GM19467 (cell line): ENCODE measurements around the gene TCERG1L.
"Not testable (repeated sequence)": the region's sequence is repeated elsewhere in the genome, so short reads cannot be mapped to it uniquely, and the experiment has no call there.

Experiments
- ATAC-seq: cut with Tn5 transposase; IDR thresholded peaks from one replicate; pipeline ENCODE4 v1.9.1; 2021; ENCODE audit warnings: mild to moderate bottlenecking, moderate library complexity; ENCODE audit not compliant: unreplicated experiment

Gene TCERG1L

GRCh38 chr10:131250454-131251145 lies 60.9 kb downstream of the TCERG1L start:
- no peak for ATAC-seq

- ATAC-seq = no peak
Observed at GRCh38 chr10:131249955-131250344, 61.6 kb downstream of the TCERG1L start.

- ATAC-seq = no peak
Observed at GRCh38 chr10:131249238-131249954, 62.1 kb downstream of the TCERG1L start.

- ATAC-seq = no peak
Observed at GRCh38 chr10:131248376-131249165, 63.0 kb downstream of the TCERG1L start.

- ATAC-seq = no peak
Observed at GRCh38 chr10:131247873-131248272, 63.6 kb downstream of the TCERG1L start.

- no peak for ATAC-seq
Observed at GRCh38 chr10:131246775-131247174, 64.7 kb downstream of the TCERG1L start.

- ATAC-seq = no peak
Observed at GRCh38 chr10:131246089-131246488, 65.4 kb downstream of the TCERG1L start.

- no peak for ATAC-seq
Observed at GRCh38 chr10:131245475-131246059, 66.0 kb downstream of the TCERG1L start.

- no peak for ATAC-seq
Observed at GRCh38 chr10:131244836-131245235, 66.7 kb downstream of the TCERG1L start.

- no peak for ATAC-seq
Observed at GRCh38 chr10:131243076-131243475, 68.4 kb downstream of the TCERG1L start.

GRCh38 chr10:131242007-131242406 lies 69.5 kb downstream of the TCERG1L start:
- ATAC-seq = no peak

GRCh38 chr10:131240691-131241090 lies 70.8 kb downstream of the TCERG1L start:
- ATAC-seq = no peak

- no peak for ATAC-seq
Observed at GRCh38 chr10:131239926-131240325, 71.6 kb downstream of the TCERG1L start.

- ATAC-seq = no peak
Observed at GRCh38 chr10:131239450-131239849, 72.1 kb downstream of the TCERG1L start.

- ATAC-seq = no peak
Observed at GRCh38 chr10:131238669-131239280, 72.7 kb downstream of the TCERG1L start.

- ATAC-seq = no peak
Observed at GRCh38 chr10:131237991-131238651, 73.4 kb downstream of the TCERG1L start.

GRCh38 chr10:131234606-131235005 lies 76.9 kb downstream of the TCERG1L start:
- ATAC-seq = not testable (repeated sequence)

GRCh38 chr10:131233611-131234258 lies 77.8 kb downstream of the TCERG1L start:
- ATAC-seq = no peak

- no peak for ATAC-seq
Observed at GRCh38 chr10:131231965-131232541, 79.5 kb downstream of the TCERG1L start.
